Stimulated activated CD4-positive, alpha-beta T cell treated with anti-CD3 and anti-CD28 coated beads, Interleukin-4, amount 100 ng/mL, for 24 hours (primary cell): ENCODE results near the gene MRTFB.

Experiments used
- DNase-seq: peaks from one replicate; pipeline ENCODE4 v3.0.0-alpha.2; 2020

MRTFB gene

DNA sequence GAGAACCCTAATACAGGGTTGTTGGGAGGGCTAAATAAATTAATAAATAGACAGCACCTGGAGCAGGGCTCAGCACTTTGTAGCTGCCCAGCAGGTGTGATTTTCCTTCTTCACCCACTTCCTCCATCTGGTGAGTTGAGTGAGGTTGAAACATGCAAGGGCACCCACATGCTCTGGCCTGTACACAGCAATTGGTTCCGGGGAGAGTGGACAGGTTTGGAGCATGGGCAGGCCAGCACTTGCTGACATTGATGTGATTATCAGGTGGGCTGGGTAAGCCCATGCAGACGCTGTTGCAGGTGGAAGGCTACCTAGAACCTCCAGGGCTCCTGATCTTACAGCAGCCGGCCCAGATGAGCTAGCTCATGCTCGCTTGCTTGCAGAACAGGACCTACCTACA is 1.3 kb upstream of the MRTFB start:
- DNase-seq = no peak

DNA sequence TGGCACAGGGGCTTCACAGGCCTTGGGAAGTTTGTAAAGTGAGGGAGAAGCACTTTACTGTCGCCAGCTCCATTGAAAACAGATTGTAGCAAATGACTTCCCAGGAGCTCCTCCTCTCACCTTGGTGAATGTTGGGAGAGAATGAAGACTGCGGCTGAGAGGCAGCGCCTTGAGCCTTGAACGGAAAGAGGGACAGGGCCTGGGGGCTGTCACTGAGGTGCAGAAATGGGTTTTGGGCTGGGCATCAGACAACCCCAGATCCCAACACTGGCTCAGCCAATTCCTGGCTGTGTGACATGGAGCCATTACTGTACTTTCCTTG is 603 bp upstream of the MRTFB start:
- no peak for DNase-seq

DNA sequence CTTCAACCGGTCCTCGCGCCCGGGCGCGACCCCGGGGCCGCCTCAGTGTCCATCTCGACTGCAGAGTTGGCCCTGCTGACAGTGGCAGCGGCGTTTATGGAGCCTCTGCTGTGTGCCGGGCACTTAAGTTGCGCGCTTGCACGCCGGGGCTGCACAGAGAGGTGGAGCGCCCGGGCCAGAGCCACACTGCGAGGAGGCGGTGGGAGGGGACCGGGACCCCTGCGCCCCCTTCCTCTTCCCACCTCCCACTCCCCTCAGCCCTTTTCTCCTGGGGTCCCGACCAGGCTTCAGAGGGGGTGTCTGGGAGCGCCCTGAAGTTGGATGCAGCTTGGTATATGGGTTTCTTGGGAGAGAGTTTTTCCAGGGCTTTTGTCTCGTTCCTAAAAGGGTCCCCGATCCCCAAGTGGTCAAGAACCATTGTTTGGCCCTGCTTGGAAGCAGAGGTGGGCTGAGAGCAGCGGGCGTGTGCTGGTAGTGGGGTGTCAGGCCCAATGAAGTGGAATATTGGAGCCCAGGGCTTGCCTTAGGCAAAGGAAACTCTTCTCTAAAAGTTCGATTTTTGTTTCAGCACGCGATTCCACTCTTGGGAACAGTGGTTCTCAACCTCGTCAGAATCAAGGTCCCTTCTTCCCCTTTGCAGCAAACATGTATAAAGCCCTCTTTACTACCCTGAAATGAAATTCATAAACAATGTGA is 605 bp downstream of the MRTFB start:
- DNase-seq = no peak

DNA sequence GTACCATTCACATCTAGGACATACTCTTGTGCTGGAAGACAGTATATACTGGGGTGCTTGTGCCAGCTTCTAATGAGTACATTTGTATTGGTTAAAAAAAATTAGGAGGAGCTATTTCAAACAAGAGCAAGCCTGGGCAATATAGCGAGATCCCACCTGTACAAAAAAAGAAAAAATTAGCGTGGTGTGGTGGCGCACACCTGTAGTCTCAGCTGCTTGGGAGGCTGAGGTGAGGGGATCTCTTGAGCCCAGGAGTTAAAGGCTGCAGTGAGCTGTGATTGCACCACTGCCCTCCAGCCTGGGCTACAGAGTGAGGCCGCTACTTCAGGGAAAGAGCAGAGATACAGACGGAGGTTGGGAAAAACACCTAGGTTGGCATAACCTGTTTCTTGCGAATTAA is 1.2 kb downstream of the MRTFB start:
- no peak for DNase-seq

DNA sequence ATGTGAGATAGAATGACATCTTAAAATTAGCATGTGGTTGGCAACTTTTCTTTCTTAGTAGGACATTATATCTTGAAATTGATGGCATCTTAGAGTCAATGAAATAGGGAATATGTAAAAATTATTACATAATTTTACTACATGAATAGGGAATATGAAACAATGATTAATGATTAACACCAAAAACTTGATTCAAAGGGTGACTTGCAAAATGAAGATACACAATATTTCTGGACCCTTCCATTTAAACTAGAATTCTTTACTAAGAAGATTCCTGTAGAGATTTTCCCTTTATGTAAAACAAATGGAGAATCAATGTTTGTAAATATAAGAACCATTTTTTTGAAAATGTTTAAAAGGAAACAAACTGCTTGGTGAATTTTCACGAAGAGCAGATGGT is 3.4 kb downstream of the MRTFB start:
- DNase-seq = no peak

DNA sequence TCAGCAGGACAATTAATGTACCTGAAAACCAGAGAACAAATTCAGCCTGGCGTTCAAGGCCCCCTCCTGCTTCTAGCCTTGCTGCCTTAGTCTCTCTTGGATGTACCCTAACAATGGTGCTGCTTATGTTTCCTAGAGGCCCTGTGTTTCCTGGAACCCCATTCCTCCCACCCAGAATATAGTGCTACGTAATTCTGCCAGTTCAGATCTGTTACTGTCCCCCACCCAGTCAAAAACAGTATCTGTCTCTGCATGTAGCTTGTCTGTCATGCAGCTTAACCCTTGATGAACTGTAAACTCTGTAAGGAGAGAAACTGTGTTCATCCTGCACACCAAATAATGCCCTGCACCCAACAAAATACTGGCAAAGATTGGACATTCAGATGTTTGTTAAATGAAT is 6.8 kb downstream of the MRTFB start:
- DNase-seq = no peak

DNA sequence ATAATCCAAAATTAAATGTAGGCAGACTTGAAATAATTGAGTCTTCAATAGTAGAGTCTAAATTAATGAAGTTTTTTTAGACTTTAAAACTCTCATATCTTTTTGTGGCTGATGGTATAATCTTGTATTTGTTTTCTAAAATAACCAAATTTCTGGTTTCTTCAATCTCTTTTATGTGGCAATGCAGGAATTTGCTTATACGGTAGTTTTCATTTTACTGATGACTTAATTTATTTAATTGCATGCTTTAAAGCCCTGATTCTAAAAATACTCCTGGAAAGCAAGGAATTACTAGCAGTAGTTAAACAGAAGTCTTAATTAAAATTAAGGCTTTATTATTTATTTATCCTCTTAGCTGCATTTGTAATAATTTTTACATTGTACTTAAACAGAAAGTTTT is 15.4 kb downstream of the MRTFB start:
- DNase-seq = no peak

DNA sequence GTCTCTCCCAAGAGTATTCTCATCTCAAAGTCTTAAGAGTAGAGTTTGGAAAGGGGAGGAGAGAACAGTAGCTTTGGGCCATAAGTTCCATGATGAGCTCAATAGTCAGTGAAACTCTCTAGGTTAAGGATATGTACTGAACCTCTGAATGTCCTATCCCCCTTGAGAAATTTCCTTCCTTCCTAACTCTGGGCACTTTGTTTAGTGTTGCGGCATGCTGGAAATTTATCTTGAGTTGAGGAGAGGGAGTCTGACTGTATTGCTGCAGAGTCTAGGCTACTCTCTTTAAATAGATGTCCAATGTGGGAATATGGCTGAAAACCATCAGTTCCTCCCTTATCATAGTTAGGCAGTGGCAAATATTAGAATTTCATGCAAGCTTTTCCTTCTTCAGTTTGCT is 16.1 kb downstream of the MRTFB start:
- DNase-seq = no peak

DNA sequence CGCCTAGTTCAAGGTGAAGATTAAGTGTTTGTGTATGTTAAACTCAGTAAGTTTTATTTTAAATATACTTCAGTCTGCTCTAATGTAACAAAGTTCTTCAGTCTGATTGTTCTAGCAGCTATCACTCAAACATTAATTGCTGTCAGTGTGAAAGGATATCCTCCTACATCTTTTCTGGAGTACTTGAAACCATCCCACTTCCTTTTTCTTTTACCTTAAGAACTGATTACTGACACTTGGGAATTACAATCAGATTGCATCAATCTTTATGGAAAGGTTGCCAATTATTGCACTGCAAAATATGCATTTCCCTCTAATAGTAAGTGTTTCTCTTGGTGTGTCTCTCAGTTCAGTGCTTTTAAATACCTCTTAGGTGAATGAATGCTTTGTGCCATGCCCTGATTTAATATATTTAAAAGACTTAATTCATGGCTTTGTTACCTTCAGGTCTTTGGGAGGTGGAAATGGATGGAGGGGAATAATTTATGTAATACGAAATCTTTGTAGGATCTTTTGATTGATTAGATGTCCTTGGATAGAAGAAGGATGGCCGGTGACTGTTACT is 16.6 kb downstream of the MRTFB start:
- DNase-seq = no peak

DNA sequence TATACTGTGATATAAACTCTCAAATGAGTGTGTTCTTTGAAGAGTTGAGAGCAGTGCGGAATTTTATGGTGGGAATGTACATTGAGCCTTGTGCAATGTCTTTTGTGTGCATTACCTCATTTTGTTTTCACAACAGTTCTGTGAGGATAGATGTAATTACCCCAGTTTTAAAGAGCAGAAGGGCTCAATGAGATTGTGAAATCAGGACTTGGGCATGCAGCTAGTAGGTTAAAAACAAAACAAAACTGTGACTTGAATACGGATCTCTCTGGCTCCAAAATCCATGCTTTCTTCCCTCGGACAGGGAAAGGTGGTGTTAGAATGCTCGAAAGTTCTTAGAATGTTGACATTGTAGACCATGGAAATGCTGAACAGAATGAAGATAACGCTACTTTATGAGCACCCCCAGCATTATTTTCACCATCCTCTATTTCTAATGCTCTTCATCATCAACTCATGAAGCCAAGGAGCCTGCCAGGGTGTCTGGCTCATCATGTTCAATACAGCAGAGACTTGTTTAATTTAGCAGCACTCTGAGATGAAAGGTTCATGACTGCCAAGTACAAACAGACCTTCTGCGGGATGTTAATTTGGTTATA is 17.1 kb downstream of the MRTFB start:
- no peak for DNase-seq

DNA sequence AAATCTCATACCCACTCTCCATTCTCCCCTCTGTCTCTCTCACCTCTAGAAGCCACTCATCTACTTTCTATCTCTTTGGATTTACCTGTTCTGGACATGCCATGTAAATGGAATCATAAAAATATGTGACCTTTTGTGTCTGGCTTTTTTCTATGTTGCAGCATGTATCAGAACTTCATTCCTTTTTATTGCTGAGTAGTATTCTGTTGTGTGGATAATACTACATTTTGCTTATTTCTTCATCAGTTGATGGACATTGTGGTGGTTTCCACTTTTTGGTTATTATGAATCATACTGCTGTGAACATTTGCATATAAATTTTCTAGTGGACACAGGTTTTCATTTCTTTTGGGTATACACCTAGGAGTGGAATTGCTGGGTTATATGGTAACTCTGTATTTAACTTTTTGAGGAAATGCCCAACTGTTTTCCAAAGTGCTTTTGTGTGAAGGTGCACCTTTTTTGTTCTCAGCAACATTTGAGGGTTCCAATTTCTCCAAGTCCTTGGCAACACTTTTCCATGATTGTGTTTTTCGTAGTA is 18.2 kb downstream of the MRTFB start:
- DNase-seq = no peak

DNA sequence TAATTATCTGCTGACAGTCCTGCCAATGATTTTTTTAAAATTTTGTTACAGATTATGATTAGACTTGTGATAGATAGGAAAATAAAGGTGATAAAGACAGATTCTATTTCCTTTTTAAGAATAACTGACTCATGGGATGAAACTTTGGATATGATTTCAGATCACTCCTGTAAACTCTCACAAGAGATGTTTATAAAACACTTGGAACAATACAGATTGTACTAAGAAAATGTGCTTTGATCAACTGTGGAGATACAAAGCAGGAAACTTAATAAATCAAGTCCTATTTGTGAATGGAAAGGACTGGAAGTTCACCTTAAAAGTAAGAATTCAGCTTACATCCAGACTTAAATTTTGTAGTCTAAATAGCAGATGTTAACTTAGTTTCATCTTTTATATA is 21.4 kb downstream of the MRTFB start:
- no peak for DNase-seq

DNA sequence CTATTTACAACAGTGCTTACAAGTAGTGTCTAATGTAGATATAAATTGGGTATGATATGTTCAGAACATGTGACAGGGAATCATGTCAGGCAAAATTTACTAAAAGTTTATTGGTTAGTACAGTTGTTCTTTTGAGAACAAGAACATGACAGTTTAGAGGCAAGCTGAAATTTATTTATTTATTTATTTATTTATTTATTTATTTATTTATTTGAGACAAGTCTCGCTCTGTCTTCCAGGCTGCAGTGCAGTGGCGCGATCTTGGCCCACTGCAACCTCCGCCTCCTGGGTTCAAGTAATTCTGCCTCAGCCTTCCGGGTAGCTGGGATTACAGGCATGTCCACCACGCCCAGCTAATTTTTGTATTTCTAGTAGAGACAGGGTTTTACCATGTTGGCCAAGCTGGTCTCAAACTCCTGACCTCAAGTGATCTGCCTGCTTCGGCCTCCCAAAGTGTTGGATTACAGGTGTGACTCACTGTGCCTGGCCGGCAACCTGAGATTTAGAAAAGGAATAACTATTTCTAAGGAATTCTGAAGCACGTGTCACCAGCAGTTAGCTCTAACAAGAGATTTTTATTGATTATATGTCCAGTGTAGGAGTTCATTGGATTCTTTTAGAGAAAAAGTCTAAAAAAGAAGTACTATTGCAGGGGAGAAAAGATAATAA is 24.9 kb downstream of the MRTFB start:
- DNase-seq = no peak

DNA sequence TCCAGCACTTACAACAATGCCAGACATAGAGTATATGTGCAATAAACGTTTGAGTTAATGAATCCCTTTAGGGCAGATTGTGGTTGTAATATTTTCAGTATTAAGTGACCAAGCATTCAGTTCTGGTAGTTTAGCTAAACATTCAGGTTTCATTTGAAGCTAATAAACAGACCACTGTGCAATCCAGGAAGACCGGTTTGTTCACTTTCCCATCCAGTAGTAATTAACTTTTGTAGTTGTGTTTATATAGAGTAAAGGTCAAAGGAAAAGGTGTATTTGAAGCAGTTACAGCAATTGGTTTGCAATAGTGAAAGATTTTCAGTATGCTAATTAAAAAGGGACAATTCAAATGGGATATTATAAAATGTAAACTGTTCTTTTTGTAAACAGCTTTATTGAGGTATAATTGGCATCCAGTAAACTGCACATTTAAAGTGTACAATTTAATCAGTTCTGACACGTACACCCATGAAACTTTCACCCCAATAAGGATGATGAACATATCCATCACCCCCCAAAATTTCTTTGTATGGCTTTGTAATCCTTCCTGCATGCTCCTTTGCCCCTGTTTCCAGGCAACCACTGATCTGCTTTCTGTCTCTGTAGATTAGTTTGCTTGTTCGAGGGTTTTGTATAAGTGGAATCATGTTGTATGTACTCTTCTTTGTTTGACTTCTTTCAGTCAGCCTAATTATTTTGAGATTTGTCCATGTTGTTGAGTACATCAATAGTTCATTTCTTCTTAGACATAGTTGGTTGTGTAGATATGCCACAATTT is 26.3 kb downstream of the MRTFB start:
- no peak for DNase-seq

DNA sequence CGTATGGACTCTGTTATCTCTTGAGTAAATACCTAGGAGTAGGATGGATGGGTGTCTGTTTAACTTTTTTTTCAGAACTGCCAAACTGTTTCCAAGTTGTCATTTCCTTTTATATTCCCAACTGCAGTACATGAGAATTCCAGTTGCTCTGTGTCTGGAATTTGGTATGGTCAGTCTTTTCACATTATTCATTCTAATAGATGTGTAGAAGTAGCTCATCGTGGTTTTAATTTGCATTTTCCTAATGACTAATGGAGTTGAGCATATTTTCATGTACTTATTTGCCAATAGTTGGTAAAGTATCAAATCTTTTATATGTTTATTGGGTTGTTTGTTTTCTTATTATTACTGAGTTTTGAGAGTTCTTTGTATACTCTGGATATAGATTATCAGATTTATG is 27.0 kb downstream of the MRTFB start:
- DNase-seq = no peak

DNA sequence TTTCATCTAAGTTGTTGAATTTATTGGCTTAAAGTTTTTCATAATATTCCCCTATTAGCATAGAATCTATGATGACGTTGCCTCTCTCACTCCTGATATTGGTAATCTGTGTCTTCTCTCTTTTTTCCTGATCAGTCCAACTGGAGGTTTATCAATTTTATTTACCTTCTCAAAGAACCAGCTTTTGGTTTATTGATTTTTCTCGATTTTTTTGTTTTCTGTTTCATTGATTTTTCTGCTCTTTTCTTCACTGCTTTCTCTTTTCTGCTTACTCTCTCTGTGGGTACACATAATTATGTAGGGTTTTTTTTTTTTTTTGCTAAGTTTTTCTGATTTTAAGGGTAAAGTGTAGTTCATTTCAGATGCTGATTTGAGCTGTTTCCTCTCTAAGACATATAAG is 29.7 kb downstream of the MRTFB start:
- DNase-seq = no peak

DNA sequence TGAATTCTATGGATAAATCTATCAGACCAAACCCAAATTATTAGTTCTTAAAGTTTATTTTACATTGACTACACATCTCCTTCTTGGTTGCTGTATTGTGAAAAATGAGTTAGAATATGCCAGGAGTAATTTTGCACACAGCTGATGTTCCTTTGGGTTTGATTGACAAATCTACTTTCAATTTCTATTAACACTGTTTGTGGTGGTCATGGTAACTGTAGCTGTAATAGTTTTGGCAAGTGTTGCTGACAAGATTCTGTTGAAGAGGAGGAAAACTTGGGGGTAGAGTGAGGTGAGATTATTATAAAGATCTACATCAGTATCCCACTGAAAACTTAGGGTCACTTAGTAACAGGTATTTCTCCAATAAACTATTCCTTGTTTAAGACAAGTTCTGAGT is 30.3 kb downstream of the MRTFB start:
- no peak for DNase-seq

DNA sequence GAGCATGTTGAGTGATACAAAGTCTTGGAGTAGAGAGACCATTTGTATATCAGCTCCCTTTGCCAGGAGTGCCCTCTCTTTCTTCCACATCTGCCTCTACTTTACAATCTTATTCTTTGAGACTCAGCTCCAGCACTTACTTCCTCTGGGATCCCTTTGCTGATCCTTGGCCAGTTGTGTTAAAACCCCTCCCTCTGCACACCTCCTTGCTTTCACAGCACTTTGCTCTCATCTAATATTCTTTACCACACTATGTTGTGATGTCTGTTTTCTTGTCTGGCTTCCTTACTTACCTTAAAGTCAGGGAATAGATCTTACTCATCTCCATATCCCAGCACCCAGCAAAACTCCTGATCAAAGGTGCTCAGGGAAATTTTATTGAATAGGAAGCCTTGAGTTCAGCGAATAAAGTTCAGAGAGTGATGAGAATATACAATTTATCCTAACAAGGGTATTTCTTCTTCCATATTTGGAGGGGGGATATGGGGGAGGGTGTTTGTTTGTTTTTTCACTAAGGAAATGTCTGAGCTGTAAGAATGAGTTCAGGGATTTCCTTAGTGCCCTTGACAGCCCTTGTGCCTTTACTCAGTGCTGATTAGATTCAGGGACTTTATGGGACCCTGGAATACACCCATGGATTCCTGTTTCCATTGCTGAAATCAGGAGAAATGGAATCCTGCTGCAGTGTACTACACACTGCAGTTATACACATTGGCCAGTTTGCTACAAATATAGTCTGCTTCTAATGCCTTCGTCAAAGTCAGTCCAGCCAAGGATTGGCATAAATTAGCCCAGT is 32.0 kb downstream of the MRTFB start:
- no peak for DNase-seq

DNA sequence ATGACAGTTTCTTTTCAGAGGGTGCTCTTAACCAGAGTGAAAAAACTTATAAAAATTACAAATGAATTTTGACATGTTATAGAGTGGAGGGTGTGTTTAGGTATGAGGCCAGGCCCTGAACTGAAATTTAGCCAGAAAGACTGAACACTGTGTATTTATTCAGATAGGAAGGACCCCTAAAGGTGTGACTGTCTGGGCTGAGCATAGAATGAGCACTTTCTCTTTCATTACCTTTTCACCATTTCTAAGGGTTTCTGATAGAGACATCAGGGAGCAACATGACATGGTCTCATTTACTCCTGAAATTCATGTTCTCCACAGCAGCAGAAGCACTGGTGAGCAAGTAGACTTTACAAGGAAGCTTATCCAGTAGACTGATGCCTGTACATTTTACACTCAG is 32.9 kb downstream of the MRTFB start:
- no peak for DNase-seq

DNA sequence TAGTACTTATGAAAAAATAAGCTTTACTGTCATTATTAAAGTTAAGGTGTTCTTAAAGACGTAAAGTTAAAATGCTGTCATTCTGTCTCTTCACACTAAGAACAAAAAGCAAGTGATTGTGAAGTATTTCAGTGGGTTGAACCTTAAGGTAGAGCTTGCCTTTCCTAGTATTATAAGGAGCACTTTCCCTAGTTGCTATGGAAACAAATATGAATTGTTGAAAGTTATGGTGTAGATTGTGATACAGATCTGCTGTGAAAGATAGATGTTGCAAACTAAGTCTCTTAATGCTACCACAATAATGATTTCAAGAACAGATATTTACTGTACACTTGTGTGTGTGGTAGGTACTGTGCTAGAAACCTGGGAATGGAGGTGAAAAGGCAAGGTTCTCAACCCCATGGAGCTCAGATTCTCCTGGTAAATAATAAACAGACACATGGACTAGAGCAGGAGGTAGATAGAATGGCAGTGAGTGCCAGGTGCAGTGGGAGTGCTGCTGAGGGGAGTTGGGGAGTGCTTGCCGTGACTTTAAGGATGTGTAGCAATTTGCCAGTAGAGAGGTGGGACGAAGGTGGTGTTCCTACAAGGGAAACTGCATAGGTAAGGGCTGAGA is 34.7 kb downstream of the MRTFB start:
- DNase-seq = no peak

DNA sequence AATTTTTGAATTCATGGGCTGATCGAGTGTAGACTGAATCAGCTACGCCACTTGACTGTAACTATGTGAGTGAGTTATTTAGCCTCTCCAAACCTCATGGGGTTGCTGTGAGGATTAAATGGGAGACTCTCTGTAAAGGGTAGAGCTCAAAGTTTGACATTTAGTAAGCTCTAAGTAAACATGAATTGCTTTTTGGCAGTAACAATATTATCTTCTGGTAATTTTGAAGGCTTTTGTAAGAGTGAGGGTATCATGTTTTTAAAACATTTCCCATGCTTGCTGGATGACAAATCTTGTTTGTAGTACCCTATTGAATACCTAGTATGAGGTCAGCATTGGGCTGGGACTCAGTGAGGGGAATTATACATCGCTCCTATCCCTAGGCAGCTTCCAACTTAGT is 35.3 kb downstream of the MRTFB start:
- no peak for DNase-seq

DNA sequence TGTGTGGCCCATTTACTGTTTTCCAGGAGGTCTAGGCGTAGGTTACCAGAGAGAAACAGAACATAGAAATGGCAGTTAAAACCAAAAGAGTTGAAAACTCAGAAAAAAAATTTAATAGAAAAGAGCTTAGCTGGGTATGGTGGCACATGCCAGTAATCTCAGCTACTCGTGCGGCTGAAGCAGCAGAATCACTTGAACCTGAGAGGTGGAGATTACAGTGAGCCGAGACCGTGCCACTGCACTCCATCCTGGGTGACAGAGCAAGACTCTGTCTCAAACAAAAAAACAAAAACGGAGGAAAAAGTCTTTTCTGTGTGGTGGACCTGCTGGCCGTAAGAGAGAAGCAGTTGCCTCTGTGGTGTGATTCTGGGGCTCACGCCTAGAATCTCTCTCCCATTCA is 35.8 kb downstream of the MRTFB start:
- DNase-seq = no peak
